ENCODE measurements around the gene TTYH3.

TTYH3 gene

DNA sequence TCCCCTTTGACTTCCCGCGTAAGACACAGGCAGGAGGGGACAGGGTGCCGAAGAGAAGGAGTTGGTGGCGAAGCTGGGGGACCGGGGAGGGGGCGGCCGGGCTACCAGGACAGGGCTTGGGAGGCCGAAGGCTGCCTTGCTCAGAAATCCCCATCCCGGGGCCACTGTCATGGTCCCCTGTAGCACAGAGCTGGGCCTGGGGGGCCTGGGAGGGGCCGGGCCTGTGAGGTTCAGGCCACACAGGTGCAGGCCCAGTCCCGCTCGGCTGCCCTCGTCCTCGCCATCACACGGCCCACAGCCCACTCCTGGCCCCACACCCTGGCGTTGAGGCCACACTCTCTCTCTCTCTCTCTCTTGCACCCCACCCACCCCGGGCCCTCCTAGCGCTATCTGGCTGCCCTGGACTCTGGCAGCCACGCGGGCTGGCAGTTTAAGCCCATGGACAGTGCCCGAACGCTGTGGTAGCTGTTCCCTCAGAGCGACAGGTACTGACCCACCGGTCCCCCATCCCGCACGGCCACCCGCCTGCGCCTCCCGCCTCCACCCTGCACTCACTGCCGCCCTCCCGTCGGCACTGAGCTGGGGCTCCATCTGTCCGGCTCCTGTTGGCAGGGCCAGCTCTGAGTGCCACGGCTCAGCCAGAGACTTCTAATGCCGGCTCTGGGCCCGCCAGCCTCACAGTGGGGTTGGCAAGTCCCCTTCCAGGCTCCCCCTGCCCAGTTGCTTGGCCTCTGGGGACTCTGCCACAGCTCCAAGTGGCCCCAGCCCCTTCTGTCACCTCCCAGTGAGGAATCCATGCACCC lies 28.0 kb downstream of the TTYH3 start:
- TF ChIP-seq CTCF (IDR thresholded peaks at IDR 0.05) = no peak
- Histone ChIP-seq H3K79me2 (no peaks in the 10 kb centered on the region), H3K27me3 (ENCODE audit: control insufficient read depth, insufficient read depth, low read length) (no peaks in the 10 kb centered on the region), H3K27ac (no peak overlapping the region), H3K4me3 (ENCODE audit: low read depth, low read length) (no peak overlapping the region), H3K9me3 (ENCODE audit: control insufficient read depth, low read length) (no peaks in the 10 kb centered on the region), H3K36me3 (ENCODE audit: control insufficient read depth, insufficient read depth, low read length) (no peaks in the 10 kb centered on the region), H2AFZ (no peak overlapping the region), H3K4me1 (no peaks in the 10 kb centered on the region), H3K9ac (no peak overlapping the region), H3K4me2 (ENCODE audit: low read length) (no peak overlapping the region)

DNA sequence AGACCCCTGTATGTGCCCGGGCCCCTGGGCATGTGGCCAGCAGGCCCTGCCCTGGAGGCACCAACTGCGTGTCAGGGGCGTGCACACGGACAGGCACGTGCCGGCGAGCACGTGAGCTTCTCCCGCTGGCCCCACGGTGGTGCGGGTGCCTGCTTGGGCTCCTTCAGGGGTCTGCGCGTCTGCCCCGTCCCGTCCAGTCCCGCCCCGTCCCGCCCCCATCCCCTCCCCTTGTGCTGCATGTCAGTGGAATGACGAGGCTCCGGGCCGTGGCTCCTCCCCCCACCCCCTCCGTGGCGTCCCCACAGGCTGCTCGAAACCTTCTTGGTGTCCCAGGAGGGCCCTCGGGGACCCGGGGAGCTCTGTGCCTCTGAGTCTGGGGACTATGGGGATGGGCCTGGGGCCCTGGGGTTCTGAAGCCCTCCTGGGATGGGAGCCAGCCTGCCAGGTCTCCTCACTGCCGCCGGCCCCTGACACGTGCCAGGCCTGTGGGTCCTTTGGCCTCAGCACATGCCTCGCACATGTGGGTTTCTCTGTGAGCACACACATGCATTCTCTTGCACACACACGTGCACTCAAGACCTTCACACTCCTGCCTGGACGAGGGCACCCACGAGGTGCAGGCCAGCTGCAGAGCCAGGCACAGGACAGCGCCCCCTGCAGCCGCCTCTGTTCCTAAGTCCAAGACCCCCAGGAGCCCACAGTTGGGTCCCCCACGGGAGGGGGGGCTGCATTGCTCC lies 28.7 kb downstream of the TTYH3 start:
- no peaks in the 10 kb centered on the region for H3K27me3 ChIP-seq (ENCODE audit: control insufficient read depth, insufficient read depth, low read length)
- no peaks in the 10 kb centered on the region for H3K36me3 ChIP-seq (ENCODE audit: control insufficient read depth, insufficient read depth, low read length)
- H3K9ac ChIP-seq = no peak overlapping the region
- no peaks in the 10 kb centered on the region for H3K4me1 ChIP-seq
- H3K4me3 ChIP-seq (ENCODE audit: low read depth, low read length) = no peak overlapping the region
- no peak overlapping the region for H2AFZ ChIP-seq
- TF ChIP-seq CTCF (IDR thresholded peaks at IDR 0.05) = no peak
- no peaks in the 10 kb centered on the region for H3K79me2 ChIP-seq
- H3K9me3 ChIP-seq (ENCODE audit: control insufficient read depth, low read length) = no peaks in the 10 kb centered on the region
- no peak overlapping the region for H3K4me2 ChIP-seq (ENCODE audit: low read length)
- H3K27ac ChIP-seq = no peak overlapping the region

DNA sequence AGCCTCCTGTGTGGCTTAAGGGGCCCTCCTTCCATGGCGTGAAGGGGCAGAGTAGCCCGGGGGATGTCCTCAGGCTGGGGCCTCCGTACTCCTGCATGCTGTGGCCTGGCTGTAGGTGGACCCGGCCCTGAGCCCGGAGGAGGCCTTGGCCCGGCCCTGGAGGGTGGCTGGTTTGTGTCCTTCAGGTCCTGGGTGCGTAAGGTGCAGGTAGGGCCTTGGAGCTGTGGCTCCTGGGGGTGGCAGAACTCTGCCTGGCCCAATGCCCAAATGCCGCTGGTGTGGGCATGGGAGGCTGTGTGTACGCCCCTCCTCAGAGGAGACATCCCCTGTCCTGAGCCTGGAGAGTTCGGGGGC lies 29.3 kb downstream of the TTYH3 start:
- Histone ChIP-seq H3K9me3 (ENCODE audit: control insufficient read depth, low read length) (no peaks in the 10 kb centered on the region), H3K4me1 (no peaks in the 10 kb centered on the region), H3K79me2 (no peaks in the 10 kb centered on the region), H3K9ac (no peak overlapping the region), H3K27ac (no peak overlapping the region), H3K4me3 (ENCODE audit: low read depth, low read length) (no peak overlapping the region), H3K36me3 (ENCODE audit: control insufficient read depth, insufficient read depth, low read length) (no peaks in the 10 kb centered on the region), H2AFZ (no peak overlapping the region), H3K27me3 (ENCODE audit: control insufficient read depth, insufficient read depth, low read length) (no peaks in the 10 kb centered on the region), H3K4me2 (ENCODE audit: low read length) (no peak overlapping the region)
- TF ChIP-seq CTCF (IDR thresholded peaks at IDR 0.05) = no peak

DNA sequence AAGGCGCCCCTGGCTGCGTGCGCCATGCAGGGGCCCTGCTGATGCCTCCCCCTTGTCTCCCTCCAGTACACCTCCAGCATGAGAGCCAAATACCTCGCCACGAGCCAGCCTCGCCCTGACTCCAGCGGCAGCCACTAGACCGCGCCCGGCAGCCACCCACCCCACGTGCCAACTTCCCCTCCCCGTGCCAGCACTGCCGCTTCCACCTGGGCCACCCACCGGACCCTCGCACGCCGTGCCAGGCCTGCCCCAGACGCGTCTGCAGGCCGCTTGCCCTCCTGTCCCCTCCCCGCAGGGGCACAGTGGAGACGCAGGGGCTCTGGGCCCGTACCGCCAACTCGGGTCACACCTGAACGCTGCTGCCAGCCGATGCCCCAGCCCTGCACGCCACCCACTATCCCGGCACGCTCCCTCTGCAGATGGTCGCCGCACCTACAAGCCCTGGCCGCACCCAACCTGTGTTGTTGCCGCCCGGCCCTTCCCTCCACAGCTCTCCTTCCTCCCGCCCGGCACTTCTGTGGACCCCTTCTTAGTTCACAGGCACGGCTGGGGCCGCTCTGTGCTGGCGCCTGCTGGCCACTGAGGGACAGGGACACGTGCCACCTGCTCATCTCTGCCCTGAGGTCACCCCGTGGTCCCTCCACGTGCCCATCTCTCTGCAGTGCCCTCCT lies 30.0 kb downstream of the TTYH3 start:
- no peak for TF ChIP-seq CTCF (IDR thresholded peaks at IDR 0.05)
- no peaks in the 10 kb centered on the region for H3K36me3 ChIP-seq (ENCODE audit: control insufficient read depth, insufficient read depth, low read length)

More for the DNA sequence above, 30.0 kb downstream of the TTYH3 start:
- Histone ChIP-seq H3K9me3 (ENCODE audit: control insufficient read depth, low read length) (no peaks in the 10 kb centered on the region), H3K27me3 (ENCODE audit: control insufficient read depth, insufficient read depth, low read length) (no peaks in the 10 kb centered on the region), H3K9ac (no peak overlapping the region), H3K4me2 (ENCODE audit: low read length) (no peak overlapping the region), H2AFZ (no peak overlapping the region), H3K4me1 (no peaks in the 10 kb centered on the region), H3K4me3 (ENCODE audit: low read depth, low read length) (no peak overlapping the region), H3K27ac (no peak overlapping the region), H3K79me2 (no peaks in the 10 kb centered on the region)
